ES-I3 (cell line): ENCODE measurements around the gene SLC2A4.
"Not testable (repeated sequence)": the region's sequence is repeated elsewhere in the genome, so short reads cannot be mapped to it uniquely, and the experiment has no call there.

Experiments used
- H3K36me3 ChIP-seq: 2 replicates; pipeline ENCODE4 v1.6.1; 2013; ENCODE audit warnings: mild to moderate bottlenecking, low read length, control low read depth, moderate library complexity; ENCODE audit not compliant: insufficient read depth
- H3K4me1 ChIP-seq: 2 replicates; pipeline ENCODE4 v1.6.1; 2013; ENCODE audit warnings: mild to moderate bottlenecking, control low read depth, low read length; ENCODE audit not compliant: insufficient read depth
- H3K9ac ChIP-seq: 2 replicates; pipeline ENCODE4 v1.6.1; 2013; ENCODE audit warnings: low read depth, mild to moderate bottlenecking, low read length, moderate library complexity
- H3K9me3 ChIP-seq: 2 replicates; pipeline ENCODE4 v1.6.1; 2013; ENCODE audit warnings: mild to moderate bottlenecking, low read length, moderate library complexity; ENCODE audit not compliant: control insufficient read depth, insufficient read depth

SLC2A4 gene

GRCh38 chr17:7241090-7241733 is 40.3 kb upstream of the SLC2A4 start:
- H3K4me1 ChIP-seq: peaks cover 18% of the 10 kb centered on the region
- peaks cover 3% of the 10 kb centered on the region for H3K36me3 ChIP-seq
- no peaks in the 10 kb centered on the region for H3K9me3 ChIP-seq
- peak overlapping the region; percentile 92 for H3K9ac ChIP-seq

DNA sequence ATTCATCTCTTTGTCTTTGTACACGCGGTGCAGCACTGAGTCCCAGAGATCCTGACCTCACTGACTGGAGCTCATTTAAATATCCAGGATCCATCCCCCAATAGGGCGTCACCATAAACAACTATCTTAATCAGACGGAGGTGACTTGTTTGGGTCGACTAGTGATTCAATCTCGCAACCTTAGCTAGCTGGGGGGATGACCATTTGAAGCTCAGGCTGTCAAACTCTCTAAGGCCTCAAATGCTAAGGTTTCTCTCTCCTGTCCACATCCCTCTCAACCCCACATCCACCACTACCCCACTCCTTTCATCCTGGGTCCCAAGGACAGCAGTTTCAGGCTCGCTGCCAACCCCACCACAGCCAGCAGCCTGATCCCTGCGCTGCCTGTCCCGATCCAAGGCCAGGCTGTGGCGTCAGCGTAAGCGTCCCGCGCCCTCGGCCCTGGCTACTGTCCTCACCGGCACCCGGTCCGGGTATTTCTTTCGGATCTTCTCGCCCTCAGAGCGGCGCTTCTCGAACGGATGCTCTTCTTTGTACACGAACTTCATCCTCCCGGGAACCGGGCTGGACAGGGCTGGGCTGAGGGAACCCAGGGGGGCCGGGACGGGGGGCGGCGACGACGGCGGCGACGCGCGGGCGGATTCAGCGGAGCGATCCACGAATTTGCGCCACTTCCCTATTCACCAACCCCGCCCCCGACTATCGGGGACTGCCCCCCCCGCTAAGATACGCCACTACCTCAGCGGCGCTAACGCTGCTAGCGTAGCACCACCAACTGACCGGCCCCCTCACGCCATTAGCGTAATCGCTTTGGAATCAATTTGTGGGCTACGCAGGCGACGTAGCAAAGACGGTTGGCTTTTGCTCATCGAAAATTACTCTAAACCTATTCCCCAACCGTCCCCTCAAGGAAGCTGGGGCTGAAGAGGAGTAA is 39.5 kb upstream of the SLC2A4 start, which contains the start of gene GABARAP:
Gene GABARAP (minus strand): TSS at position 667 of the 934 bp plus-strand sequence. CDS start 119 bp downstream, at position 548.
- Histone ChIP-seq H3K9ac (peak within 1 kb of the TSS; percentile 92), H3K9me3 (no peaks in the 10 kb centered on the region), H3K4me1 (peaks cover 17% of the 10 kb centered on the region), H3K36me3 (no peaks in the 10 kb centered on the region; the same call in 1 of the 2 replicates)

- H3K4me1 ChIP-seq: peaks cover 13% of the 10 kb centered on the region
- H3K9ac ChIP-seq: peak overlapping the region; percentile 92
- no peaks in the 10 kb centered on the region for H3K9me3 ChIP-seq
- H3K36me3 ChIP-seq: no peaks in the 10 kb centered on the region
Observed at GRCh38 chr17:7242717-7243452, 38.6 kb upstream of the SLC2A4 start.

GRCh38 chr17:7243453-7243729 is 38.1 kb upstream of the SLC2A4 start:
- no peaks in the 10 kb centered on the region for H3K9me3 ChIP-seq
- peaks cover 13% of the 10 kb centered on the region for H3K4me1 ChIP-seq
- H3K36me3 ChIP-seq: no peaks in the 10 kb centered on the region
- H3K9ac ChIP-seq: peak overlapping the region; percentile 92

DNA sequence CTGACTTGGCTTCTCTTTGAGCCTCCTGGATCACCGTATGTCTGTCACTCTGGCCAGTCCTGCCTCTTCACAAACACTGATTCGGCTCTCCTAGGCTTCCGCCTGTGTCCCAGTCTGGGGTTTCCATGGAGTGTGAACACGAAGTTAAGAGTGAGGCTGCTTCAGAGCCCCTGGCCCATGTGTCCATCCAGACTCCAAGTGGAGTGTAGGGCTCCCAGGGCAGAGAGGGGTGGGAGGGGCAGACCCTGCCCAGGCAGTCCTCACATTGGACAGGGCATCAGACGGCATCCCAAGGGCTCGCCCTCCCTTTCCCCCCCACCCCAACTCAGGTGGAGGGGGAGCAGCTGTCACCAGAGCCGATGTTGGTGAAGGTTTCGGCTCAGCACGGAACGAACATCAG is 37.7 kb upstream of the SLC2A4 start:
- not testable (repeated sequence) for H3K36me3 ChIP-seq, H3K9ac ChIP-seq, H3K9me3 ChIP-seq
- H3K4me1 ChIP-seq: peaks cover 13% of the 10 kb centered on the region

DNA sequence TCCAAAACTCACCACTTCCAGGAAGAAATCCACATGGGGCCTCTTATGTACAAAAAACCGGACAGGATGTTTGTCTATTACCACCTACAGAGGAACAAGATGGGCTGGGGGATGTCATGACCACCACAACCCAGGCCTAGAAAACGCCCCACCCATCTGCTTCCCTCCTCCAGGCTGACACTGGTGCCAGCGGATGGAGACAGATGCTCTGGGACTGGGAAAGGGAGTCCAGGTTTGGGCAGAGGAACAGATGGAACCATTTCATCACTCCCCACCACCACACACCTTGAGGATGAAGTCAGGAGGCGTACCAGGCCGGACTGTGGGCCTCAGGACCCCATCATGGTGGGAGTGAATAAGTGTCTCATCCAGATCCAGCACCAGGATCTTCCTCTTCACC is 34.7 kb upstream of the SLC2A4 start:
- Histone ChIP-seq H3K9ac (no peak overlapping the region), H3K9me3 (no peaks in the 10 kb centered on the region), H3K4me1 (no peaks in the 10 kb centered on the region), H3K36me3 (no peaks in the 10 kb centered on the region)

GRCh38 chr17:7248796-7249195 is 32.7 kb upstream of the SLC2A4 start:
- no peak overlapping the region for H3K9ac ChIP-seq
- no peaks in the 10 kb centered on the region for H3K36me3 ChIP-seq
- no peaks in the 10 kb centered on the region for H3K9me3 ChIP-seq

DNA sequence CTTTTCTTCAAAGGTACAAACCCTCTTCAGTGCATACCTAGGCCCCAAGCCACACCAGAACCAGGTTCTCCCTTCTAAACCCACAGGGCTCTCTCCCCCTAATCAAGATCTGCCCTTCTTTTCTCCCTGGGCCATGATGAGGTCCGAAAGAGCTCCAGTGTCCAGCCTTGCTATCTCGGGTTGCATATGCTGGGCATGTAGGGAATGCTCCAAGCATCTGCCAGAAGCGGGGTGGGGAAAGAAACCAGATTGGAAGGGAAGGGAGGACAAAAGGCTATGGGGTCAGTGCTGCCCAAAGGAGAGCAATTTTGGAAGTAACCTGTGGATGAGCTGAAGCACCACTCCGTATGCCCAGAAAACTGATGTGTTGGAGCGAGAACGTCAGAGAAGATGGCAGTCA is 32.3 kb upstream of the SLC2A4 start:
- Histone ChIP-seq H3K4me1 (no peaks in the 10 kb centered on the region), H3K36me3 (peaks cover 3% of the 10 kb centered on the region; the same call in 1 of the 2 replicates), H3K9me3 (no peaks in the 10 kb centered on the region), H3K9ac (no peak overlapping the region)

More at GRCh38 chr17:7248796-7249195, 32.7 kb upstream of the SLC2A4 start:
- H3K4me1 ChIP-seq: no peaks in the 10 kb centered on the region

DNA sequence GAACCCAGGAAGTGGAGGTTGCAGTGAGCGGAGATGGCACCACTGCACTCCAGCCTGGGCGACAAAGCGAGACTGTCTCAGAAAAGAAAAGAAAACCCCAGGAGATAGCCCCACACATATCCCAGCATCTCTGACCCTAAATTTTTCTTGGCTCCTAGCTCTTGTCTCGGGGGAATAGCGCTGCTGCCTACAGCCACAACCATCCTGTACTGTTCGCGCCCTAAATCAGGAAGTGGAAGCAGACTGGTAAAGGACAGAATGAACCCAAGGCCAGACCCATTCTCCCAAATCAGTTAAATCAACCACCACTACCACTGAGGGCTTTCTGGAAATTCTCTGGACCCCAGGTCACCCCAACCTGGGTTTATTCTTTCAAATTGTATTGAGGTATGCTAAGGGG is 31.7 kb upstream of the SLC2A4 start:
- H3K36me3 ChIP-seq: peaks cover 8% of the 10 kb centered on the region
- H3K9ac ChIP-seq: peak overlapping the region; percentile 99; the same call in 1 of the 2 replicates
- no peaks in the 10 kb centered on the region for H3K9me3 ChIP-seq
- no peaks in the 10 kb centered on the region for H3K4me1 ChIP-seq

DNA sequence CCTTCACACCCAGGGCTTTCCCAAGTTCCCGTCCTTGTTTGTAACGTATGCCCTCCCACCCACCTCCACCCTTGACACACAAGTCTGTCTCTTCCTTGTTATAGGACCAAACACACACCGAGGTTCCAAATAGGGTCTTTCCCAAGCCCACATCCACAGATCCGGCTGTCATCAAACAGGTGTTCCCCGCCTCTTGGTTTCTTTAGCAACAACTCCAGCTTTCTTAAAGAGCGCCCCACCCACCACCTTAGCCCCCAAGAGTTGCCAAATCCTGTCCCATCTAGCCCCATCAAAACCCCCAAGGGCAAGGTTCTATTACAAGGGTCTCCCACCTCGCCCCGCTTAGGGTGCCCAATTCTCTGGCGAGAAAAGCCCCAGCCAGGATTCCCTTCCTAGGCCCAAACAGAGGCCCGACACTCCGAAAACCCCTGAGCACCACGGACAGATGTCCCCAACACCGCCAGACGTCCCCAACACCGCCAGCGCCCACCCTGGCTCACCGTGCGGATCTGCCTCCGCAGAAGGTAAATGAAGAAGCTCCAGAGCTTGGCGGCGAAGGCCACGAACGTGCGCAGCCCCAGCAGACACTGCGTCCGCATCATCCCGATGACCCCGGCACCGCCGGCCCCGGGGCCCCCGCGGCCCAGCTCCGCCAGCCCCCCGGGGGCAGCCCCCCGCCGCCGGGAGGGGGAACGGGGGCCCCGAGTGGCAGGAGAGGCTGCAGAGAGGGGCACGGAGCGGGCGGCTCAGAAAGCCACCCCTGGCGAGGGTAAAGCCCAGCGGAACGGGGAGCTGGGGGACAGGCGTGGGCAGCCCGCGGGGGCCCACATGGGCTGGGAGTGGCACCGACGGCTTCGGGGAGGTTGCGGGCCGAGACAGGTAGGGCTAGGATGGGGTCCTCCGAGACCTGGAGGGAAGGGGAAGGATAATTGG is 30.6 kb upstream of the SLC2A4 start:
- Histone ChIP-seq H3K9ac (peak overlapping the region; percentile 99), H3K36me3 (peaks cover 10% of the 10 kb centered on the region)

DNA sequence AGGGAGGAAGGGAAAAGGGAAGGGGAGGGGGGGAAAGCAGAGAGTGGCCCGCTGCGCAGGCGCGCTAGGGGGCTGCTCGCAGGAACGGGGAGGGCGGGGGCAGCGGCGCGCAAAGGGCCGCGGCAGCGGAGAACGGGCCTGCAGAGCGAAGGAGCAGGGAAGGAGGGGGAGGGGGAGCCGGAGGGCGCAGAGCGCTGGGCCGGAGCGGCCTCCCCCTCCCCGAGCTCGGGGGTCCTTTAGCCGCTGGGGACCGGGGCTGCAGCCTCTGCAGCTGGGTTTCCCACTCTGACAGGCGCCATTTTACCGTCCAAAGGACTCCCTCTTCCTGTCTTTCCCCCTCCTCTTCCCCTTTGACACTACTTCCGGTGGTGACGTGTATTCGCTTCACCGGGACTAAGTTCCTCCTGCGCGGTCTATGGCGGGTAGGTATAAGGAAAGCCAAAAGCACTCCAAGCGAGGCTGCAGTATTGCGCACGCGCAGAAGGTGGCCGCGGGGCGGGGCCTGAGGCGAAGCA is 29.8 kb upstream of the SLC2A4 start, which contains the start of gene CTDNEP1:
Gene CTDNEP1 (minus strand): TSS at position 74 of the 515 bp plus-strand sequence. CDS start 438 bp downstream, outside the sequence.
- no peaks in the 10 kb centered on the region for H3K9me3 ChIP-seq
- peak within 1 kb of the TSS; percentile 99 for H3K9ac ChIP-seq
- no peaks in the 10 kb centered on the region for H3K4me1 ChIP-seq
- peaks cover 10% of the 10 kb centered on the region for H3K36me3 ChIP-seq

More for the DNA sequence above, 30.6 kb upstream of the SLC2A4 start:
- Histone ChIP-seq H3K9me3 (no peaks in the 10 kb centered on the region), H3K4me1 (no peaks in the 10 kb centered on the region)

GRCh38 chr17:7252176-7253043 is 29.1 kb upstream of the SLC2A4 start, which contains the start of gene ELP5:
Gene ELP5 (plus strand): TSS chr17:7252215. CDS start chr17:7252551, 336 bp downstream.
- Histone ChIP-seq H3K36me3 (peaks cover 14% of the 10 kb centered on the region), H3K9me3 (no peaks in the 10 kb centered on the region), H3K4me1 (no peaks in the 10 kb centered on the region), H3K9ac (peak within 1 kb of the TSS; percentile 99)
